Smooth muscle cell (in vitro differentiated cells): ENCODE data around the gene CA10. TPM values are rescaled to one million over a fixed set of nuclear protein-coding genes. Genes with fewer than 3 reads are reported as not detected.

Source experiments
- DNase-seq: peaks from one replicate; lab custom pipeline; 2025; ENCODE audit not compliant: unreplicated experiment; lab: John Stamatoyannopoulos, UW
- H2AFZ ChIP-seq: fragments of 200-600 bp; sonication (generic); 2 replicates; pipeline ENCODE4 v1.6.0; 2016; ENCODE audit warnings: antibody characterized with exemption, low read depth, mild to moderate bottlenecking
- H3F3A ChIP-seq: fragments of 200-600 bp; sonication (generic); 2 replicates; pipeline ENCODE4 v1.6.0; 2017; ENCODE audit warnings: antibody characterized with exemption, low read depth
- H3K27ac ChIP-seq: fragments of 200-600 bp; sonication (generic); 2 replicates; pipeline ENCODE4 v1.5.1; 2016; ENCODE audit warnings: low read depth, mild to moderate bottlenecking
- H3K27me3 ChIP-seq: fragments of 200-600 bp; sonication (generic); 2 replicates; pipeline ENCODE4 v1.6.1; 2016; ENCODE audit warnings: low read depth, mild to moderate bottlenecking
- H3K36me3 ChIP-seq: fragments of 200-600 bp; sonication (generic); 2 replicates; pipeline ENCODE4 v1.5.1; 2016; ENCODE audit warnings: low read depth
- H3K4me1 ChIP-seq: fragments of 200-600 bp; sonication (generic); 2 replicates; pipeline ENCODE4 v1.5.1; 2016; ENCODE audit warnings: low read depth
- H3K4me2 ChIP-seq: fragments of 200-600 bp; sonication (generic); 2 replicates; pipeline ENCODE4 v1.6.0; 2016; ENCODE audit warnings: mild to moderate bottlenecking
- H3K4me3 ChIP-seq: fragments of 200-600 bp; sonication (generic); 2 replicates; pipeline ENCODE4 v1.5.1; 2016; ENCODE audit warnings: mild to moderate bottlenecking
- H3K79me2 ChIP-seq: fragments of 200-600 bp; sonication (generic); 2 replicates; pipeline ENCODE4 v1.6.0; 2016; ENCODE audit warnings: low read depth, mild to moderate bottlenecking
- H3K9ac ChIP-seq: fragments of 200-600 bp; sonication (generic); 2 replicates; pipeline ENCODE4 v1.6.0; 2016; ENCODE audit warnings: low read depth
- H3K9me3 ChIP-seq: fragments of 200-600 bp; sonication (generic); replicated peaks from 2 replicates; pipeline ENCODE4 v1.5.1; 2016; ENCODE audit warnings: low read depth
- H4K20me1 ChIP-seq: fragments of 200-600 bp; sonication (generic); 2 replicates; pipeline ENCODE4 v1.6.0; 2016; ENCODE audit warnings: low read depth
- WGBS: methylation state at CpG from one replicate; pipeline ENCODE4 v1.1.7; 2016; ENCODE audit warnings: low lambda C conversion rate; 5-methylcytosine and 5-hydroxymethylcytosine counted together
- polyA plus RNA-seq: library from polyadenylated mRNA; unstranded; fragments of >200 nt; fragmentation: Nextera tagmentation; extraction: Ambion mirVana; gene quantifications from 2 replicates; pipeline ENCODE4 v1.2.1, GENCODE V29; 2016
- total RNA-seq: library from RNA; depleted of rRNA; stranded (reverse); fragments of >200 nt; gene quantifications from 2 replicates; pipeline ENCODE4 v1.2.3, GENCODE V29; 2014
- TF ChIP-seq, protein P1 (sequence below): fragments of 200-600 bp; sonication (generic); IDR thresholded peaks from 2 replicates; pipeline ENCODE4 v1.5.1; 2017; ENCODE audit warnings: borderline replicate concordance, mild to moderate bottlenecking, antibody characterized with exemption; ENCODE audit not compliant: insufficient read depth, poor library complexity, severe bottlenecking

Gene CA10
- total and polyA plus RNA-seq, 2 experiments from 2014 or later, result 0.54 TPM; not detected in 1

DNA sequence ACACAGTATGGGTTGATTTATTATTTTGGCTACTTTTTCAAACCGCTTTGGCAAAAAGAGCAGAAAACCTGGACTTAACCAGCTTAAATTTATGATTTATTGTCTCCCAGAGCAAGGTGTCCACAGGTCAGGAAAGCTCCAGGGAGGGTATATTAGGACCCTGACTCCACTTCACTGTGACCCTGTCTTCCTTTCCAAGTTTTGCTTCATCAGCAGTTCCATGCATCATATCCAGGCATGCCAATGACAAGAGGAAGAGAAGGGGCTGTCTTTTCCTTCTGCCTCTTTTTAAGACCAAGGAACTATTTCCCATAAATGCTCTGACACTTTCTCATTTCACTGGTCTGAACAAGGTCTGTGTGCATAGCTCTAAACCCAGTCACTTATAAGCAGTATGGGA is 316.8 kb downstream of the CA10 start:
- Histone ChIP-seq H3F3A (no peaks in the 10 kb centered on the region), H3K9me3 (no peaks in the 10 kb centered on the region), H3K27me3 (peaks cover 3% of the 10 kb centered on the region), H2AFZ (no peak overlapping the region), H3K4me3 (no peak overlapping the region), H3K27ac (no peak overlapping the region), H3K9ac (no peak overlapping the region), H3K4me1 (no peaks in the 10 kb centered on the region), H3K79me2 (no peaks in the 10 kb centered on the region), H3K4me2 (no peak overlapping the region), H4K20me1 (no peaks in the 10 kb centered on the region), H3K36me3 (no peaks in the 10 kb centered on the region)
- TF ChIP-seq, protein P1, sequence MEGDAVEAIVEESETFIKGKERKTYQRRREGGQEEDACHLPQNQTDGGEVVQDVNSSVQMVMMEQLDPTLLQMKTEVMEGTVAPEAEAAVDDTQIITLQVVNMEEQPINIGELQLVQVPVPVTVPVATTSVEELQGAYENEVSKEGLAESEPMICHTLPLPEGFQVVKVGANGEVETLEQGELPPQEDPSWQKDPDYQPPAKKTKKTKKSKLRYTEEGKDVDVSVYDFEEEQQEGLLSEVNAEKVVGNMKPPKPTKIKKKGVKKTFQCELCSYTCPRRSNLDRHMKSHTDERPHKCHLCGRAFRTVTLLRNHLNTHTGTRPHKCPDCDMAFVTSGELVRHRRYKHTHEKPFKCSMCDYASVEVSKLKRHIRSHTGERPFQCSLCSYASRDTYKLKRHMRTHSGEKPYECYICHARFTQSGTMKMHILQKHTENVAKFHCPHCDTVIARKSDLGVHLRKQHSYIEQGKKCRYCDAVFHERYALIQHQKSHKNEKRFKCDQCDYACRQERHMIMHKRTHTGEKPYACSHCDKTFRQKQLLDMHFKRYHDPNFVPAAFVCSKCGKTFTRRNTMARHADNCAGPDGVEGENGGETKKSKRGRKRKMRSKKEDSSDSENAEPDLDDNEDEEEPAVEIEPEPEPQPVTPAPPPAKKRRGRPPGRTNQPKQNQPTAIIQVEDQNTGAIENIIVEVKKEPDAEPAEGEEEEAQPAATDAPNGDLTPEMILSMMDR, result no peak
- WGBS, result 83% methylated on average over 1 of the region's 1 CpG
- no peak for DNase-seq

DNA sequence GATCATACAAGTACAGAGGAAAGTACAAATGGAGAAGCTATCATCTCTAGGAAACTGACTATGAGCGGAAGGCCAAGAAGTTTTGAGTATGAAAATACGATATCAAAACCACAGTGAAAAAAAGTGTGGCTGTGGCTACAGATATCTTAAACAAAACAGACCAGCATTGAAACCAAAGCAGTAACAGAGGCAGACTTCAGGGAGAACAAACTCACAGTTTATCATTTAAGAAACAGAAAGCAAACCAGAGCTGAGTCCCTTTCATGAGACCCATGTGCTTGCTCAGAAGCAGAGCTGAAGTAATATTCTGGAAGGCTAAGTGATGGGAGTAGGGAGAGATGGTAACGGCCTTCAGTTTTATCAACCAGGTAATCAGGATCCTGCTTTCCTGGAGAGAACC is 317.8 kb downstream of the CA10 start:
- H3K9ac ChIP-seq, result no peak overlapping the region
- WGBS, result 79% methylated on average over 3 of the region's 3 CpGs
- H3F3A ChIP-seq, result no peaks in the 10 kb centered on the region
- H2AFZ ChIP-seq, result no peak overlapping the region
- no peaks in the 10 kb centered on the region for H3K27me3 ChIP-seq
- H4K20me1 ChIP-seq, result no peaks in the 10 kb centered on the region
- no peak for DNase-seq
- H3K4me1 ChIP-seq, result no peaks in the 10 kb centered on the region
- no peak overlapping the region for H3K27ac ChIP-seq
- H3K79me2 ChIP-seq, result no peaks in the 10 kb centered on the region
- TF ChIP-seq, protein P1, result no peak
- H3K4me2 ChIP-seq, result no peak overlapping the region
- no peak overlapping the region for H3K4me3 ChIP-seq
- H3K9me3 ChIP-seq, result no peaks in the 10 kb centered on the region
- H3K36me3 ChIP-seq, result no peaks in the 10 kb centered on the region

DNA sequence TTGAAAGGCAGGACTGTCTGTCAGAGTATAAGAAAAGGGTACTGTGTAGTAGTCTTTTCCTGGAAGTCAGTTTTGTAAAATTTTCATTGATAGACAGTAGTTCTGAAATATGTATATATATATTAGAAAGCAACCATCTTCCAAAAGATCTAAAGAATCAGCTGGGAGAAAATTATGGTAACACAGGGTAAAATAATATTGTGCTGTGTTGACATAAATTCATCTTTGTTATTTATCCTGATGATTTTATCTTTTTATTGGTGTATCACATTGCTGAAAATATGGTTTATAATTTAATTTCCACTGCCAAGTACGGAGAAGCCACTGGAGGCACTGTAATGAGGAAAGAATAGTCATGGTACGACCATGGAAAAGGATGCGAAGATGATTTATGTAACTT is 324.9 kb downstream of the CA10 start:
- DNase-seq, result no peak
- H3K4me3 ChIP-seq, result no peak overlapping the region
- no peak overlapping the region for H3K4me2 ChIP-seq
- no peaks in the 10 kb centered on the region for H3F3A ChIP-seq
- H2AFZ ChIP-seq, result no peak overlapping the region
- H3K79me2 ChIP-seq, result no peaks in the 10 kb centered on the region
- no peak overlapping the region for H3K27ac ChIP-seq
- no peaks in the 10 kb centered on the region for H4K20me1 ChIP-seq
- H3K4me1 ChIP-seq, result no peaks in the 10 kb centered on the region
- 87% methylated on average over 3 of the region's 3 CpGs for WGBS
- no peak overlapping the region for H3K9ac ChIP-seq
- no peaks in the 10 kb centered on the region for H3K9me3 ChIP-seq
- H3K36me3 ChIP-seq, result no peaks in the 10 kb centered on the region
- H3K27me3 ChIP-seq, result peaks cover 12% of the 10 kb centered on the region
- TF ChIP-seq, protein P1, result no peak

DNA sequence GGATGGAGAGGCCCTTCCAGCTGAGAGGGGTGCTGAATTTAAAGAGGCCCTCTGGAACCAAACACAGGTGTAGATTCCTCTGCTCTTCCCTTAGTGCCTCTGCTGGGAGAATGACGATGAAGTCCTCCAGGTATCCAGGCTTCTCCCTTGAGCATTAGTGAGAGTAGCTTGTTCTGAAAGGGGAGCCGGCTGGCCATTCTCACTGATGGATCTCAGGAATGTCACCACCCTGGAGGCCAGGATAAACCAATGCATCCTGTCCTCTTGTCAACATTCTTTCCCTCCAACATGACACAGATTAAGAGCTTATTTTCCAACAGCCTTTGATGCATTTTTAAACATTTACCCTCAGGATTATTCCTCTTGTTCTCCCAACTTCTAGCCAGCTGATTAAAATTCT is 325.5 kb downstream of the CA10 start:
- Histone ChIP-seq H4K20me1 (no peaks in the 10 kb centered on the region), H3K79me2 (no peaks in the 10 kb centered on the region), H3K4me3 (no peak overlapping the region), H3K9me3 (no peaks in the 10 kb centered on the region), H3F3A (no peaks in the 10 kb centered on the region), H3K4me2 (no peak overlapping the region), H3K27me3 (peaks cover 12% of the 10 kb centered on the region), H3K36me3 (no peaks in the 10 kb centered on the region), H3K27ac (no peak overlapping the region), H3K4me1 (no peaks in the 10 kb centered on the region), H3K9ac (no peak overlapping the region), H2AFZ (no peak overlapping the region)
- no peak for DNase-seq
- 67% methylated on average over 2 of the region's 2 CpGs for WGBS
- TF ChIP-seq, protein P1, result no peak
